NT2/D1 (cell line): Measurements from ENCODE around the gene HK1.
"Not testable (repeated sequence)": the region's sequence is repeated elsewhere in the genome, so short reads cannot be mapped to it uniquely, and the experiment has no call there.

Experiments used
- DNase-seq: peaks from one replicate; pipeline ENCODE4 v3.0.0-alpha.2; 2011; ENCODE audit warnings: low read depth, low spot score
- H3K27me3 ChIP-seq: 2 replicates; pipeline ENCODE4 v1.6.0; 2011; ENCODE audit warnings: mild to moderate bottlenecking; ENCODE audit not compliant: insufficient read length, insufficient read depth
- H3K36me3 ChIP-seq: 2 replicates; pipeline ENCODE4 v1.6.1; 2011; ENCODE audit warnings: mild to moderate bottlenecking, low read length, mixed read lengths; ENCODE audit not compliant: insufficient read depth, insufficient read length
- H3K4me1 ChIP-seq: 2 replicates; pipeline ENCODE4 v1.5.1; 2011; ENCODE audit not compliant: insufficient read depth, insufficient read length
- H3K4me3 ChIP-seq: 2 replicates; pipeline ENCODE4 v1.5.1; 2011; ENCODE audit warnings: low read depth; ENCODE audit not compliant: insufficient read length
- H3K9ac ChIP-seq: 2 replicates; pipeline ENCODE4 v1.6.0; 2011; ENCODE audit warnings: low read depth; ENCODE audit not compliant: insufficient read length
- H3K9me3 ChIP-seq: 2 replicates; pipeline ENCODE4 v1.5.1; 2011; ENCODE audit warnings: mild to moderate bottlenecking, low read length; ENCODE audit not compliant: insufficient read depth
- SUZ12 ChIP-seq: IDR thresholded peaks from 2 replicates; pipeline ENCODE4 v1.6.1; 2011; ENCODE audit not compliant: insufficient read length, insufficient read depth; ENCODE audit errors: extremely low read depth
- YY1 ChIP-seq: IDR thresholded peaks from 2 replicates; pipeline ENCODE4 v1.6.1; 2011; ENCODE audit not compliant: insufficient read length, insufficient read depth
- ZNF274 ChIP-seq: IDR thresholded peaks from 2 replicates; pipeline ENCODE4 v1.6.1; 2011; ENCODE audit warnings: mild to moderate bottlenecking, low read depth, low read length

HK1 gene

DNA sequence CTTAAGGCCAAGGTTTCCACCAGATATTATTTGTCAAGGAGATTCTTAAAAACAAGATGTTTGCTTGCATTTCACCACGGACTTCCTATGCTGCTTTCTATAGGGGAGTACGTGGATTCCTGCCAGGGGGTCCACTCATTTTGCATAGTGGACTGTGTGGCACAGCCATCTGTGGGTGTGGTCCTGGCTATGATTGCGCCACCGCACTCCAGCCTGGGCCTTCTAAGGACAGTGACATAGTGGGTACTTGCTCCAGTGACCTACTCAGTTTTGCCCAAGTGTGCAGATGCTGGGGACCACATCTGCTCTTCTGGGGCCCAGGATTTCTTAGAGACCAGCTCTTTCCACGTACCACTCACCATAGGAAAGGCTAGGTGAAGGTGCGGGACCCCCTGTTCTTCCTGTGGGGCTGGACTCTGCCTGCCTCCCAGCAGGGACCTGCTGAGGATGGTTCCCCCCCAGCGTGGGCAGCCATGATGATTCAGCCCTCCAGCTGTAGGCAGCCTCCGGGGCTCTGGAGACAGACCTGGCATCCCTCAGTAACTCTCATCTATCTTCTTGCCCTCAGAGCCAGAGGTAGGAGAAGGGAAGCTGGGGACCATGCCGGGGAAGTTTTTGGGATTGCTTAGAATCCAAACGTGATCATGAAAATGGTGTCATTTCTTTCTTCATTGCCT lies 42.9 kb downstream of the HK1 start:
- Histone ChIP-seq H3K4me3 (no peak overlapping the region), H3K9me3 (no peaks in the 10 kb centered on the region), H3K4me1 (peaks cover 14% of the 10 kb centered on the region), H3K27me3 (no peaks in the 10 kb centered on the region), H3K9ac (peak overlapping the region; percentile 21), H3K36me3 (peaks cover 16% of the 10 kb centered on the region)
- DNase-seq: no peak
- no peak for TF ChIP-seq SUZ12
- no peak for TF ChIP-seq YY1
- TF ChIP-seq ZNF274: no peak

- TF ChIP-seq ZNF274 (no peak), YY1 (no peak)
- no peak for DNase-seq
- Histone ChIP-seq H3K9ac (peak overlapping the region; percentile 32), H3K4me1 (peaks cover 11% of the 10 kb centered on the region), H3K9me3 (no peaks in the 10 kb centered on the region), H3K36me3 (peaks cover 16% of the 10 kb centered on the region), H3K27me3 (no peaks in the 10 kb centered on the region), H3K4me3 (no peak overlapping the region)
These were observed 43.6 kb downstream of the HK1 start for GRCh38 chr10:69321865-69322264.

GRCh38 chr10:69322346-69322745 lies 44.0 kb downstream of the HK1 start:
- not testable (repeated sequence) for H3K27me3 ChIP-seq, DNase-seq, H3K4me3 ChIP-seq, H3K9ac ChIP-seq, H3K9me3 ChIP-seq
- peaks cover 11% of the 10 kb centered on the region for H3K4me1 ChIP-seq
- H3K36me3 ChIP-seq: peaks cover 16% of the 10 kb centered on the region

GRCh38 chr10:69323622-69324021 lies 45.3 kb downstream of the HK1 start:
- Histone ChIP-seq H3K4me3 (no peak overlapping the region), H3K4me1 (peaks cover 15% of the 10 kb centered on the region), H3K27me3 (no peaks in the 10 kb centered on the region), H3K9me3 (no peaks in the 10 kb centered on the region), H3K36me3 (peaks cover 25% of the 10 kb centered on the region), H3K9ac (no peak overlapping the region)
- TF ChIP-seq YY1 (no peak), ZNF274 (no peak), SUZ12 (no peak)
- DNase-seq: no peak

GRCh38 chr10:69324583-69324982 lies 46.3 kb downstream of the HK1 start:
- H3K9ac ChIP-seq: no peak overlapping the region
- TF ChIP-seq SUZ12 (no peak), ZNF274 (no peak), YY1 (no peak)
- peaks cover 18% of the 10 kb centered on the region for H3K4me1 ChIP-seq
- no peak overlapping the region for H3K4me3 ChIP-seq
- H3K27me3 ChIP-seq: no peaks in the 10 kb centered on the region
- DNase-seq: no peak
- no peaks in the 10 kb centered on the region for H3K9me3 ChIP-seq
- H3K36me3 ChIP-seq: peaks cover 25% of the 10 kb centered on the region

- H3K4me3 ChIP-seq, H3K9me3 ChIP-seq, DNase-seq, H3K27me3 ChIP-seq: not testable (repeated sequence)
- Histone ChIP-seq H3K36me3 (peaks cover 20% of the 10 kb centered on the region), H3K4me1 (peaks cover 11% of the 10 kb centered on the region), H3K9ac (peak overlapping the region; percentile 15)
These were observed 47.6 kb downstream of the HK1 start for GRCh38 chr10:69325637-69326523.

- Histone ChIP-seq H3K36me3 (peaks cover 22% of the 10 kb centered on the region), H3K4me1 (peaks cover 8% of the 10 kb centered on the region), H3K27me3 (no peaks in the 10 kb centered on the region), H3K9ac (peak overlapping the region; percentile 15), H3K9me3 (no peaks in the 10 kb centered on the region), H3K4me3 (no peak overlapping the region)
- no peak for TF ChIP-seq ZNF274
- no peak for TF ChIP-seq SUZ12
- TF ChIP-seq YY1: no peak
- no peak for DNase-seq
These were observed 48.4 kb downstream of the HK1 start for GRCh38 chr10:69326692-69327091.
